Measurements from ENCODE around the gene AGPAT3.

AGPAT3 gene

DNA sequence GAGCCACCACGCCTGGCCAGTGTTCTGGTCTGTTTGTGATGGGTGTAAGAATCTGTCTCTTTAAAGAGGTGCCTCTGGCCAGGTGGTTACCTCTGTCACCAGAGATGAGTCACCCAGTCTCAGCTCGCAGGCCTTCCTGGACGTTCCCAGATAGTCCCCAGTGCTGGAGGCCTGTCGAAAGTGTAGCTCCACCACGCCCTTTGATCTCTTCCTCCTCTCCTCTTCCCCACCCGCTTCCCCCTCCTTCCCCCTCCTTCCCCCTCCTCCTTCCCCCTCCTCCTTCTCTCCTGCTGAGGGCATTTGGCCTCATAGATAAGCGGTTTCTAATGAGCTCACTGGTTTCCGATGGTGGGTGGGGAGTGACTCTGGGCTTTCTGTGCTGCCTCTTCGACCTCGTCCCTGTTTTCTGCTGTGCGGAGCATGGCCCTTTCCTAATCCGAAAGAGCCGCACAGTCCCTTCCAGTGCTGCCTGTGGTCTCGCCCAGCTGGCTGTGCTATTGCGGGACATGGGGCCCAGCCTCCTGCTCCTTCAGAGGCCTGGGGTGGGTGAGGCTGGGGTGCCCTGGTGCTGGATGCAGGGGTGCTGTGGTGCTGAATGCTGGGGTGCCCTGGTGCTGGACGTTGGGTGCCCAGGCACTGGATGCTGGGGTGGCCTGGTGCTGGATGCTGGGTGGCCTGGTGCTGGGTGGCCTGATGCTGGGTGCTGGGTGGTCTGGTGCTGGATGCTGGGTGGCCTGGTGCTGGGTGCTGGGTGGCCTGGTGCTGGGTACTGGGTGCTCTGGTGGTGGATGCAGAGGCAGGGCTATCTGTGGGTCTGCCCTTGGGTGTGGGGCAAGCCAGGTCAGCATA is 19.2 kb downstream of the AGPAT3 start:
- peaks cover 2% of the 10 kb centered on the region for H3K4me1 ChIP-seq
- no peak overlapping the region for H2AFZ ChIP-seq
- H3K79me2 ChIP-seq: peaks cover 22% of the 10 kb centered on the region
- H3K27ac ChIP-seq: no peak overlapping the region
- no peak overlapping the region for H3K4me2 ChIP-seq (ENCODE audit: low read length)
- no peak overlapping the region for H3K9ac ChIP-seq
- no peaks in the 10 kb centered on the region for H3K9me3 ChIP-seq (ENCODE audit: control insufficient read depth, low read length)
- no peaks in the 10 kb centered on the region for H3K36me3 ChIP-seq (ENCODE audit: control insufficient read depth, insufficient read depth, low read length)
- H3K4me3 ChIP-seq (ENCODE audit: low read depth, low read length): no peak overlapping the region
- H3K27me3 ChIP-seq (ENCODE audit: control insufficient read depth, insufficient read depth, low read length): no peaks in the 10 kb centered on the region
- TF ChIP-seq, protein P1, sequence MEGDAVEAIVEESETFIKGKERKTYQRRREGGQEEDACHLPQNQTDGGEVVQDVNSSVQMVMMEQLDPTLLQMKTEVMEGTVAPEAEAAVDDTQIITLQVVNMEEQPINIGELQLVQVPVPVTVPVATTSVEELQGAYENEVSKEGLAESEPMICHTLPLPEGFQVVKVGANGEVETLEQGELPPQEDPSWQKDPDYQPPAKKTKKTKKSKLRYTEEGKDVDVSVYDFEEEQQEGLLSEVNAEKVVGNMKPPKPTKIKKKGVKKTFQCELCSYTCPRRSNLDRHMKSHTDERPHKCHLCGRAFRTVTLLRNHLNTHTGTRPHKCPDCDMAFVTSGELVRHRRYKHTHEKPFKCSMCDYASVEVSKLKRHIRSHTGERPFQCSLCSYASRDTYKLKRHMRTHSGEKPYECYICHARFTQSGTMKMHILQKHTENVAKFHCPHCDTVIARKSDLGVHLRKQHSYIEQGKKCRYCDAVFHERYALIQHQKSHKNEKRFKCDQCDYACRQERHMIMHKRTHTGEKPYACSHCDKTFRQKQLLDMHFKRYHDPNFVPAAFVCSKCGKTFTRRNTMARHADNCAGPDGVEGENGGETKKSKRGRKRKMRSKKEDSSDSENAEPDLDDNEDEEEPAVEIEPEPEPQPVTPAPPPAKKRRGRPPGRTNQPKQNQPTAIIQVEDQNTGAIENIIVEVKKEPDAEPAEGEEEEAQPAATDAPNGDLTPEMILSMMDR (IDR thresholded peaks at IDR 0.05): no peak

GRCh38 chr21:43884861-43885417 is 19.9 kb downstream of the AGPAT3 start:
- Histone ChIP-seq H3K36me3 (ENCODE audit: control insufficient read depth, insufficient read depth, low read length) (no peaks in the 10 kb centered on the region), H3K27ac (no peak overlapping the region), H3K4me2 (ENCODE audit: low read length) (no peak overlapping the region), H3K9ac (no peak overlapping the region), H3K9me3 (ENCODE audit: control insufficient read depth, low read length) (no peaks in the 10 kb centered on the region), H3K79me2 (peaks cover 22% of the 10 kb centered on the region), H3K4me1 (peaks cover 2% of the 10 kb centered on the region), H3K27me3 (ENCODE audit: control insufficient read depth, insufficient read depth, low read length) (no peaks in the 10 kb centered on the region), H2AFZ (no peak overlapping the region), H3K4me3 (ENCODE audit: low read depth, low read length) (no peak overlapping the region)
- TF ChIP-seq, protein P1 (IDR thresholded peaks at IDR 0.05): no peak

DNA sequence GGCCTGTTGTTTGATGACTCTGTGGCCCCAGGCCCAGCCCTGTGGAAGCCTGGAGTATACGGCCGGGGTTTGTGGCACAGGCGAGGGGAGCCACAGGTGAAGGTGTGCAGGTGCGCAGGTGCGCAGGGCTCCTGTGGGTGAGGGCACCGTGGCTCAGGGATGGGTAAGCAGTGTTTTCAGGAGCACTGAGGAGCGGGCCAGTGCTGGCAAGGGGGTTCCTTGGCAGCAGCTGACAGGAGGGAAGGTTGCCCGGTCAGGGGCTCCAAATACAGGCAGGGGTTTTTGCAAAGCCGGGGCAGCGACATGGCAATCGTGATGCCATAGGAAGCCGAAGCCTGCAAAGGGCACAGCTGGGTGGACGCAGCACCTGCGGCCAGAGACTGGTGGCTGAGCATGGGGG is 20.7 kb downstream of the AGPAT3 start:
- Histone ChIP-seq H3K4me3 (ENCODE audit: low read depth, low read length) (no peak overlapping the region), H3K27me3 (ENCODE audit: control insufficient read depth, insufficient read depth, low read length) (no peaks in the 10 kb centered on the region), H3K36me3 (ENCODE audit: control insufficient read depth, insufficient read depth, low read length) (no peaks in the 10 kb centered on the region), H3K9ac (no peak overlapping the region), H3K79me2 (peaks cover 26% of the 10 kb centered on the region), H3K27ac (no peak overlapping the region), H3K9me3 (ENCODE audit: control insufficient read depth, low read length) (no peaks in the 10 kb centered on the region), H3K4me2 (ENCODE audit: low read length) (no peak overlapping the region), H3K4me1 (peaks cover under 1% of the 10 kb centered on the region), H2AFZ (no peak overlapping the region)
- TF ChIP-seq, protein P1 (IDR thresholded peaks at IDR 0.05): no peak

- no peaks in the 10 kb centered on the region for H3K36me3 ChIP-seq (ENCODE audit: control insufficient read depth, insufficient read depth, low read length)
- TF ChIP-seq, protein P1 (IDR thresholded peaks at IDR 0.05): no peak
These were observed 21.5 kb downstream of the AGPAT3 start for GRCh38 chr21:43886565-43886964.

More at GRCh38 chr21:43886565-43886964, 21.5 kb downstream of the AGPAT3 start:
- no peak overlapping the region for H3K9ac ChIP-seq
- H3K27ac ChIP-seq: no peak overlapping the region
- no peaks in the 10 kb centered on the region for H3K4me1 ChIP-seq
- H3K27me3 ChIP-seq (ENCODE audit: control insufficient read depth, insufficient read depth, low read length): no peaks in the 10 kb centered on the region
- no peak overlapping the region for H2AFZ ChIP-seq
- H3K9me3 ChIP-seq (ENCODE audit: control insufficient read depth, low read length): no peaks in the 10 kb centered on the region
- H3K4me2 ChIP-seq (ENCODE audit: low read length): no peak overlapping the region
- no peak overlapping the region for H3K4me3 ChIP-seq (ENCODE audit: low read depth, low read length)
- peaks cover 24% of the 10 kb centered on the region for H3K79me2 ChIP-seq

Data from parathyroid adenoma (tissue), 2 donors.